Smooth muscle cell (in vitro differentiated cells): ENCODE measurements around the gene SLC43A2. TPM values are rescaled to one million over a fixed set of nuclear protein-coding genes. Genes with fewer than 3 reads are reported as not detected.

Experiments
- DNase-seq: peaks from one replicate; lab custom pipeline; 2025; ENCODE audit not compliant: unreplicated experiment; lab: John Stamatoyannopoulos, UW
- H2AFZ ChIP-seq: fragments of 200-600 bp; sonication (generic); 2 replicates; pipeline ENCODE4 v1.6.0; 2016; ENCODE audit warnings: antibody characterized with exemption, low read depth, mild to moderate bottlenecking
- H3F3A ChIP-seq: fragments of 200-600 bp; sonication (generic); 2 replicates; pipeline ENCODE4 v1.6.0; 2017; ENCODE audit warnings: antibody characterized with exemption, low read depth
- H3K27ac ChIP-seq: fragments of 200-600 bp; sonication (generic); 2 replicates; pipeline ENCODE4 v1.5.1; 2016; ENCODE audit warnings: low read depth, mild to moderate bottlenecking
- H3K27me3 ChIP-seq: fragments of 200-600 bp; sonication (generic); 2 replicates; pipeline ENCODE4 v1.6.1; 2016; ENCODE audit warnings: low read depth, mild to moderate bottlenecking
- H3K36me3 ChIP-seq: fragments of 200-600 bp; sonication (generic); 2 replicates; pipeline ENCODE4 v1.5.1; 2016; ENCODE audit warnings: low read depth
- H3K4me1 ChIP-seq: fragments of 200-600 bp; sonication (generic); 2 replicates; pipeline ENCODE4 v1.5.1; 2016; ENCODE audit warnings: low read depth
- H3K4me2 ChIP-seq: fragments of 200-600 bp; sonication (generic); 2 replicates; pipeline ENCODE4 v1.6.0; 2016; ENCODE audit warnings: mild to moderate bottlenecking
- H3K4me3 ChIP-seq: fragments of 200-600 bp; sonication (generic); 2 replicates; pipeline ENCODE4 v1.5.1; 2016; ENCODE audit warnings: mild to moderate bottlenecking
- H3K79me2 ChIP-seq: fragments of 200-600 bp; sonication (generic); 2 replicates; pipeline ENCODE4 v1.6.0; 2016; ENCODE audit warnings: low read depth, mild to moderate bottlenecking
- H3K9ac ChIP-seq: fragments of 200-600 bp; sonication (generic); 2 replicates; pipeline ENCODE4 v1.6.0; 2016; ENCODE audit warnings: low read depth
- H3K9me3 ChIP-seq: fragments of 200-600 bp; sonication (generic); replicated peaks from 2 replicates; pipeline ENCODE4 v1.5.1; 2016; ENCODE audit warnings: low read depth
- H4K20me1 ChIP-seq: fragments of 200-600 bp; sonication (generic); 2 replicates; pipeline ENCODE4 v1.6.0; 2016; ENCODE audit warnings: low read depth
- CTCF ChIP-seq: fragments of 200-600 bp; sonication (generic); IDR thresholded peaks from 2 replicates; pipeline ENCODE4 v1.5.1; 2017; ENCODE audit warnings: borderline replicate concordance, mild to moderate bottlenecking, antibody characterized with exemption; ENCODE audit not compliant: insufficient read depth, poor library complexity, severe bottlenecking
- WGBS: methylation state at CpG from one replicate; pipeline ENCODE4 v1.1.7; 2016; ENCODE audit warnings: low lambda C conversion rate; 5-methylcytosine and 5-hydroxymethylcytosine counted together
- polyA plus RNA-seq: library from polyadenylated mRNA; unstranded; fragments of >200 nt; fragmentation: Nextera tagmentation; extraction: Ambion mirVana; gene quantifications from 2 replicates; pipeline ENCODE4 v1.2.1, GENCODE V29; 2016
- total RNA-seq: library from RNA; depleted of rRNA; stranded (reverse); fragments of >200 nt; gene quantifications from 2 replicates; pipeline ENCODE4 v1.2.3, GENCODE V29; 2014

Gene SLC43A2
- total and polyA plus RNA-seq, 2 experiments from 2014 or later, result 3.8 to 5.3 TPM

DNA sequence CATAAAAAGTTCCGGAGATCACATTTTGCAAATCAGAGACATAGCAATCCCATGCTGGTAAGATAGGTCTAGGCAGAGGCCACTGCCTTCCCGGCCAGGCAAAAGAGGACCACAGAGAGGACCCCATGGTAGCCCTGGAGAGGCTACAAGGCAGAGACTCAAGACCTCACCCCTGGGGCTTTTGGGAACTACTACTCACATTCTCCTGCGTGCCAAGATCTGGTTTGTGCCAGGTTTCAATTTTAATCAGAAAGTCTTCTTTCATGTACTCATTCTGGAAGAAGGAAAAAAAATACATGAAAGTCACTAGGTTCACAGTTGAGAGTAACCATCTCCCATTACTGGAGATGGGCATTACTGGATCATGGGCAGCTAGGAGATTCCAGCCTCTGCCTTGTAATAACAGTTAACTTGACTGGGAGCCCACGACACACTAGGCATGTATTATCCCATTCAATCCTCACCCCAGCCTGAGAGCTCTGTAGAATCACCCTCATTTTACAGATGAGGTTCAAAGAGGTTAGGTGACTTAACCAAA is 87.2 kb downstream of the SLC43A2 start:
- H3K9me3 ChIP-seq, result no peaks in the 10 kb centered on the region
- no peak overlapping the region for H3K4me3 ChIP-seq
- no peak overlapping the region for H3K27ac ChIP-seq
- no peaks in the 10 kb centered on the region for H3F3A ChIP-seq
- no peaks in the 10 kb centered on the region for H3K27me3 ChIP-seq
- H3K36me3 ChIP-seq, result peaks cover 9% of the 10 kb centered on the region
- H4K20me1 ChIP-seq, result no peaks in the 10 kb centered on the region
- H3K4me1 ChIP-seq, result no peaks in the 10 kb centered on the region
- H3K79me2 ChIP-seq, result no peaks in the 10 kb centered on the region
- 97% methylated on average over 4 of the region's 4 CpGs for WGBS
- TF ChIP-seq CTCF, result no peak
- no peak overlapping the region for H3K4me2 ChIP-seq
- no peak for DNase-seq
- no peak overlapping the region for H3K9ac ChIP-seq
- no peak overlapping the region for H2AFZ ChIP-seq

DNA sequence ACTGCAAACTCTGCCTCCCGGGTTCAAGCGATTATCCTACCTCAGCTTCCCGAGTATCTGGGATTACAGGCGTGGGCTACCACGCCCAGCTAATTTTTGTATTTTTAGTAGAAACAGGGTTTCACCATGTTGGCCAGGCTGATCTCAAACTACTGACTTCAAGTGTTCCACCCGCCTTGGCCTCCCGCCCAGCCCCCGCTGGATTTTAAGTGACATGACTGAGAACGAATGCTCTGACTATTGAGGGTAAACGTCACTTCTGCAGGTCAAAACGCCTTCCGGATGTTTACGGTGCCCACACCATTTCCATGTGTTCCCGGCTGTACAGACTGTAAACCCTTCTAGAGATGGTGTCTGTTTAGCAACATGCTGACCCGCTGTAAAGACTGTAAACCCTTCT is 88.8 kb downstream of the SLC43A2 start:
- no peaks in the 10 kb centered on the region for H4K20me1 ChIP-seq
- H3K4me2 ChIP-seq, result no peak overlapping the region
- H3K27ac ChIP-seq, result no peak overlapping the region
- no peaks in the 10 kb centered on the region for H3F3A ChIP-seq
- no peak for TF ChIP-seq CTCF
- H3K9me3 ChIP-seq, result no peaks in the 10 kb centered on the region
- 94% methylated on average over 15 of the region's 15 CpGs for WGBS
- no peak overlapping the region for H3K9ac ChIP-seq
- no peak for DNase-seq
- no peaks in the 10 kb centered on the region for H3K79me2 ChIP-seq
- H3K27me3 ChIP-seq, result no peaks in the 10 kb centered on the region
- no peaks in the 10 kb centered on the region for H3K4me1 ChIP-seq
- H3K4me3 ChIP-seq, result no peak overlapping the region
- peaks cover 9% of the 10 kb centered on the region for H3K36me3 ChIP-seq
- no peak overlapping the region for H2AFZ ChIP-seq

DNA sequence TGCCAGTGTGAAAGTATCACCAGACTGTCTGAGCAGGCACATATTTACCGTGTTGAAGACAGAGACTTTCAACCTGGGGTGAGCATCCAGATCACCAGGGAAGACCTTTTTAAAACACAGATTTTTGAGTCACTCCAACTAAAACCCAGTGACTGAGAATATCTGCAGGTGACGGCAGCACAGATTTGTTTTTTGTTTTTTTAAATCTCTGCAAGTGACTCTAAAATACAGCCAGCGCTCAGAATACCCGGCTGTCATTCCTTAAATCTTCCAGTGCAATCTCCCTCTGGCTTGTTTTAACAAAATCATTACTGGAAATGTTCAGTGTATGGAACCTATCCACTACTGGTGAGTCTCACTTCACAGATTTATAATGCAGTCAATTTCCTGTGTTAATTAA is 92.9 kb downstream of the SLC43A2 start:
- no peak overlapping the region for H3K4me2 ChIP-seq
- no peaks in the 10 kb centered on the region for H3K9me3 ChIP-seq
- H3K9ac ChIP-seq, result no peak overlapping the region
- H3K27ac ChIP-seq, result no peak overlapping the region
- no peaks in the 10 kb centered on the region for H4K20me1 ChIP-seq
- no peak for DNase-seq
- H3K4me1 ChIP-seq, result no peaks in the 10 kb centered on the region
- 96% methylated on average over 4 of the region's 4 CpGs for WGBS
- TF ChIP-seq CTCF, result no peak
- H3F3A ChIP-seq, result no peaks in the 10 kb centered on the region
- H2AFZ ChIP-seq, result no peak overlapping the region
- H3K4me3 ChIP-seq, result no peak overlapping the region
- H3K79me2 ChIP-seq, result no peaks in the 10 kb centered on the region
- peaks cover 1% of the 10 kb centered on the region for H3K36me3 ChIP-seq
- no peaks in the 10 kb centered on the region for H3K27me3 ChIP-seq

DNA sequence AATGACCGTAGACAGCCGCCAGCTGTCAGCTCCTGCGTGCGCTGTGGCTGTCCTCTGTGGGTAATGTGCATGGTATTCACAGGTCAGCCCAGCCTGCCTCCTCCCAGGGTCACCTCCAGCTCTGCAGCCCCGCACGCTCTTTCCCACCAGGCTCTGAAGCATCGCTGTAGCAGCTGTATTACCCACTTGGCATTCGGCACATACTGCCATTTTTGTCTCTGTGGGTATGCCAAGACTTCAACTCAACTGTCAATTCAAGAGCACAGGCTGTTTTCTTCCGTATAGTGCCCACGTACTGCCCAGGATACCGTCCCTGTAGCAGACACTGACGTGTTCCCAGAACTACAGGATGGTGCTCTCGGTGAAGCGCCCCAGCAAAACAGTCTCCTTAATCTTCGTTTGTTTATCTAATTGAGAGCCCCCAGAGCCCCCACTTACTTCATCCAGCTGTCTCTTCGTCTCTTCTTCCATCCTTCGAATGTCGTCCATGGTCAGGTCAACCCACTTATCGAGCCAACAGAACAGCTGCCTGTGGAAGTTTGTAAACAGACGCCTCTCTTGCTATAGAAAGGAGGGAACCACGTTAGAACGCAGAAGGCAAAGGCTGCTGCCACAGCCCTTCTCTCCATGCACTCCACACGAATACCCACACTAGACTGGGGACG is 94.8 kb downstream of the SLC43A2 start:
- Histone ChIP-seq H4K20me1 (no peaks in the 10 kb centered on the region), H3K9ac (no peak overlapping the region), H3K4me3 (no peak overlapping the region), H3K36me3 (no peaks in the 10 kb centered on the region), H3K27me3 (no peaks in the 10 kb centered on the region), H3F3A (no peaks in the 10 kb centered on the region), H3K4me2 (no peak overlapping the region), H3K27ac (no peak overlapping the region), H3K9me3 (no peaks in the 10 kb centered on the region), H3K4me1 (no peaks in the 10 kb centered on the region), H2AFZ (no peak overlapping the region), H3K79me2 (no peaks in the 10 kb centered on the region)
- no peak for TF ChIP-seq CTCF
- 97% methylated on average over 24 of the region's 24 CpGs for WGBS
- DNase-seq, result no peak
